Naive B cell (primary cell): ENCODE results near the gene CYB561. TPM values are rescaled to one million over a fixed set of nuclear protein-coding genes. Genes with fewer than 3 reads are reported as not detected.

Experiments
- ATAC-seq, 2 donors: fragments of 150-1000 bp; cut with Tn5 transposase; 2 replicates each; pipeline ENCODE4 v1.10.0; 2021; ENCODE audit warnings: low read depth in 2 of 2, mild to moderate bottlenecking in 2 of 2, moderate library complexity in 2 of 2
- DNase-seq: peaks from one replicate; pipeline ENCODE4 v3.0.0; 2022
- H3K27ac Mint-ChIP-seq, 6 donors: one replicate each; pipeline ENCODE4 v1.8.0; 2020 to 2022; ENCODE audit warnings: mild to moderate bottlenecking in 6 of 6, mixed read lengths in 6 of 6, moderate library complexity in 5 of 6, inconsistent platforms in 2 of 6
- H3K27me3 Mint-ChIP-seq, 3 donors: one replicate each; pipeline ENCODE4 v1.8.0; 2021 to 2022; ENCODE audit warnings: mixed read lengths in 3 of 3, mild to moderate bottlenecking in 1 of 3
- H3K36me3 Mint-ChIP-seq, 2 donors: one replicate each; pipeline ENCODE4 v1.8.0; 2020 to 2022; ENCODE audit warnings: mixed read lengths in 2 of 2, inconsistent platforms in 1 of 2, mild to moderate bottlenecking in 1 of 2
- H3K4me1 Mint-ChIP-seq, 3 donors: one replicate each; pipeline ENCODE4 v1.8.0; 2020 to 2022; ENCODE audit warnings: mixed read lengths in 3 of 3, inconsistent platforms in 1 of 3, mild to moderate bottlenecking in 1 of 3, moderate library complexity in 1 of 3
- H3K4me3 Mint-ChIP-seq, 8 donors: one replicate each; pipeline ENCODE4 v1.8.0; 2020 to 2022; ENCODE audit warnings: mild to moderate bottlenecking in 8 of 8, mixed read lengths in 8 of 8, moderate library complexity in 8 of 8, inconsistent platforms in 2 of 8
- H3K9me3 Mint-ChIP-seq, 7 donors: one replicate each; pipeline ENCODE4 v1.8.0; 2020 to 2022; ENCODE audit warnings: mixed read lengths in 7 of 7, mild to moderate bottlenecking in 5 of 7, inconsistent platforms in 2 of 7, moderate library complexity in 1 of 7
- polyA plus RNA-seq, 6 donors: library from polyadenylated mRNA; unstranded; fragments of 300-500 nt; fragmentation: Illumina TruSeq; gene quantifications; one replicate each; pipeline ENCODE4 v1.2.3, GENCODE V29; 2021; ENCODE audit warnings: low read depth in 6 of 6

Gene CYB561
- polyA plus RNA-seq, 6 donors from 2014 or later: 0.66 to 3.4 (median 1.6) TPM; not detected in 1

DNA sequence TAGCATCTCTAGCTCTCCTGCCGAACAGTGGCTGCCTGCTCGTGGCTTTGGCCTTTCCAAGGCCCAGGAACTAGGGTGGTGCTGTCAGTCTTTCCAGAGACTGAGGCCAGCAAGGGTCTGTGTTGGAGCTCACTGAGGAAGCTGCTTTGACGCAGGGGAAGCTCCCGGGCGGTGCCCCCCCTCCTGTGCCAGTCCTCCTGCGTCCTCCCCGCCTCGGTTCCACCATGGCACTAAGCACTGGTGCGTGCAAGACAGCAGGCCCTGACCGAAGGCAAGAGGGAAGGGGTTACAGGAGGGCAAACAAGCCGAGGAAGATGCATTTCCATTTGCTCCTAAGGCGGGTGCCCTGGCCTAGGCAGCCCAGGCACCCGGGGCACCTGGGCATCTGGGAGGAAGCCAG is 4.5 kb downstream of the CYB561 start:
- H3K4me3 Mint-ChIP-seq: no peak overlapping the region
- peaks cover 18 to 37% (median 31%) of the 10 kb centered on the region in 3 donors for H3K4me1 Mint-ChIP-seq
- ATAC-seq (no peak), DNase-seq (no peak)
- peak overlapping the region in 1 of 6 donors; percentile 54 for H3K27ac Mint-ChIP-seq
- no peaks in the 10 kb centered on the region for H3K36me3 Mint-ChIP-seq
- H3K27me3 Mint-ChIP-seq: peaks cover 0 to 12% (median 0%) of the 10 kb centered on the region in 3 donors
- H3K9me3 Mint-ChIP-seq: peaks cover 0 to 3% (median 0%) of the 10 kb centered on the region in 7 donors

- ATAC-seq (no peak), DNase-seq (no peak)
- H3K36me3 Mint-ChIP-seq: no peaks in the 10 kb centered on the region
- H3K4me3 Mint-ChIP-seq: peak overlapping the region in 2 of 8 donors; percentile 41 to 50
- peaks cover 0 to 13% (median 0%) of the 10 kb centered on the region in 3 donors for H3K27me3 Mint-ChIP-seq
- peak overlapping the region in 3 of 6 donors; percentile 61 to 86 (median 81) for H3K27ac Mint-ChIP-seq
- H3K4me1 Mint-ChIP-seq: peaks cover 18 to 37% (median 31%) of the 10 kb centered on the region in 3 donors
- peaks cover 0 to 3% (median 0%) of the 10 kb centered on the region in 7 donors for H3K9me3 Mint-ChIP-seq
Observed at GRCh38 chr17:63440770-63441335, 5.3 kb downstream of the CYB561 start.

- Mint-ChIP-seq H3K27me3 (peaks cover 0 to 19% (median 0%) of the 10 kb centered on the region in 3 donors), H3K4me3 (peak overlapping the region in 6 of 8 donors; percentile 4 to 87 (median 33)), H3K36me3 (no peaks in the 10 kb centered on the region), H3K4me1 (peaks cover 18 to 33% (median 30%) of the 10 kb centered on the region in 3 donors), H3K9me3 (peaks cover 0 to 3% (median 0%) of the 10 kb centered on the region in 7 donors), H3K27ac (peak overlapping the region; percentile 1 to 93 (median 80))
- DNase-seq (no peak), ATAC-seq (no peak)
Observed at GRCh38 chr17:63440127-63440769, 5.9 kb downstream of the CYB561 start.

GRCh38 chr17:63439687-63440086 is 6.4 kb downstream of the CYB561 start:
- no peak for DNase-seq
- no peaks in the 10 kb centered on the region for H3K36me3 Mint-ChIP-seq
- peaks cover 0 to 23% (median 4%) of the 10 kb centered on the region in 3 donors for H3K27me3 Mint-ChIP-seq
- peaks cover 0 to 1% (median 0%) of the 10 kb centered on the region in 7 donors for H3K9me3 Mint-ChIP-seq
- peak overlapping the region in 4 of 6 donors; percentile 1 to 93 (median 84) for H3K27ac Mint-ChIP-seq
- H3K4me1 Mint-ChIP-seq: peaks cover 14 to 30% (median 28%) of the 10 kb centered on the region in 3 donors
- no peak for ATAC-seq
- H3K4me3 Mint-ChIP-seq: peak overlapping the region in 5 of 8 donors; percentile 4 to 56 (median 35)

GRCh38 chr17:63438092-63439051 is 7.7 kb downstream of the CYB561 start:
- H3K4me3 Mint-ChIP-seq: peak overlapping the region in 1 of 8 donors; percentile 42
- H3K27ac Mint-ChIP-seq: peak overlapping the region in 1 of 6 donors; percentile 28
- DNase-seq (no peak), ATAC-seq (no peak)
- peaks cover 0 to 1% (median 0%) of the 10 kb centered on the region in 7 donors for H3K9me3 Mint-ChIP-seq
- H3K36me3 Mint-ChIP-seq: no peaks in the 10 kb centered on the region
- H3K27me3 Mint-ChIP-seq: peaks cover 6 to 37% (median 10%) of the 10 kb centered on the region in 3 donors
- peaks cover 17 to 33% (median 24%) of the 10 kb centered on the region in 3 donors for H3K4me1 Mint-ChIP-seq

GRCh38 chr17:63437287-63438091 is 8.6 kb downstream of the CYB561 start:
- Mint-ChIP-seq H3K27me3 (peaks cover 10 to 45% (median 17%) of the 10 kb centered on the region in 3 donors), H3K9me3 (peaks cover 0 to 1% (median 0%) of the 10 kb centered on the region in 7 donors), H3K27ac (peak overlapping the region in 1 of 6 donors; percentile 80), H3K36me3 (no peaks in the 10 kb centered on the region), H3K4me1 (peaks cover 17 to 27% (median 22%) of the 10 kb centered on the region in 3 donors), H3K4me3 (no peak overlapping the region)
- DNase-seq (no peak), ATAC-seq (no peak)

DNA sequence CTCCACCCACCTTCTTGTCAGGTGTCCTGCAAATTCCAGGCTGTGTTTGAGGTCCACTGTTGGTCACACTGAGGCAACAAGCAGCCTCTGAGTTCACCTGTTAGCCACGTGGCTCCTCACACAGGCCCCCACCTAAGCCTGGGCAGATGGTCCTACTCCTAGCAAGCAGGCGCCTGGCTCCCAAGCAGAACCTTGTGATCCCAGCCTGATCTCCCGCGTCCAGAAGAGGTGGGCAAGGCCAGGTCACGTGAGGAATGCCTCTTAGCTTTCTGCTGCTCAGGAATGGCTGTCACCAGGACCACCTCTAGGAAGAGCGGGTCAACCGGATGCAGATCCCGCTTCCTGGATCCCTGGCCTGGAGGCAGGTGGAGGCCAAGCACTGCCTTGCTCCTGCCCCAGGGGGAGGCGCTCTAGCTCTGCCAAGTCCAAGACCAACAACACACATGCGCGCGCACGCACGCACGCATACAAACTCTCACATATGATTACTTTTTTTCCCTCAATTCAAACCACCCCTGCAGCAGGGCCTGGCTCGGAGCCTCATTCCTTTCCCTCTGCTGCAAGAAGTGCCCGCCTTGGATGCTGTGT is 9.5 kb downstream of the CYB561 start:
- Mint-ChIP-seq H3K9me3 (peaks cover 0 to 1% (median 0%) of the 10 kb centered on the region in 7 donors), H3K36me3 (no peaks in the 10 kb centered on the region), H3K27ac (no peak overlapping the region), H3K4me1 (peaks cover 17 to 25% (median 20%) of the 10 kb centered on the region in 3 donors), H3K4me3 (peak overlapping the region in 1 of 8 donors; percentile 6), H3K27me3 (peaks cover 13 to 53% (median 19%) of the 10 kb centered on the region in 3 donors)
- DNase-seq: no peak
- no peak for ATAC-seq

- Mint-ChIP-seq H3K36me3 (no peaks in the 10 kb centered on the region), H3K4me3 (no peak overlapping the region), H3K27ac (peak overlapping the region in 1 of 6 donors; percentile 72), H3K27me3 (peaks cover 13 to 53% (median 19%) of the 10 kb centered on the region in 3 donors), H3K4me1 (peaks cover 17 to 21% (median 20%) of the 10 kb centered on the region in 3 donors), H3K9me3 (peaks cover 0 to 1% (median 0%) of the 10 kb centered on the region in 7 donors)
- ATAC-seq (peak; percentile 15 to 51), DNase-seq (no peak)
Observed at GRCh38 chr17:63435681-63436522, 10.2 kb downstream of the CYB561 start.

DNA sequence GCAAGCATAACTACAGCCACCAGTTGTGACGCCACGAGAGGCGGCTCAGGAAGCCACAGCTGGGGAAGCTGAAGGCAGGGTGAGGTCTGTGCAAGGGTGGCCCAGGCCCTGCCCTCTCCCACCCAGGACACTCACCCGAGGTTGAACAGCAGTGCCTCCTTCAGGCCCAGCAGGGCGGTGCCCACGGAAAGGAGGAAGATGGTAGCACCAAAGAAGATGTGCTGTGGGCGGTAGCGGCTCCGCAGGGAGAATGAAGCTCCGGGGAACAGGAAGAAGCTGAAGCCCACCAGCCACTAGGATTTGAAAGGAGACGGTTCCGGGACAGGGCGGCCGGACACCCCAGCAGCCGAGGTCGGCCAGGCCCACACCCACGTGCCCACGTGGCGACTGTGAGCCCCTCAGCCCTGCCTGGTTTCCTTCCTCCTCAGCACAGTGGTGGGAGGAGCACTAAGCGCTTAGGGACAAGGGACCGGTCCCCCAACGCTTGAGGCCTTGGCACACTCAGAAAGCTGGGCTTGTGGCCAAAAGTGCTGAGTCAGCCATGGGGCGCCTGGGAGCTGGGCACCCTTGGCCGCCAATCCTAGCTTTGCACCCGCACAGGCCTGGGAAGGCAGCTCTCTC is 11.0 kb downstream of the CYB561 start:
- Mint-ChIP-seq H3K27me3 (peaks cover 13 to 56% (median 19%) of the 10 kb centered on the region in 3 donors), H3K4me3 (peak overlapping the region in 1 of 8 donors; percentile 53), H3K36me3 (no peaks in the 10 kb centered on the region), H3K9me3 (peaks cover 0 to under 1% (median 0%) of the 10 kb centered on the region in 7 donors), H3K27ac (peak overlapping the region in 1 of 6 donors; percentile 30), H3K4me1 (peaks cover 10 to 16% (median 13%) of the 10 kb centered on the region in 3 donors)
- DNase-seq: peak; percentile 17
- peak; percentile 61 to 79 for ATAC-seq

DNA sequence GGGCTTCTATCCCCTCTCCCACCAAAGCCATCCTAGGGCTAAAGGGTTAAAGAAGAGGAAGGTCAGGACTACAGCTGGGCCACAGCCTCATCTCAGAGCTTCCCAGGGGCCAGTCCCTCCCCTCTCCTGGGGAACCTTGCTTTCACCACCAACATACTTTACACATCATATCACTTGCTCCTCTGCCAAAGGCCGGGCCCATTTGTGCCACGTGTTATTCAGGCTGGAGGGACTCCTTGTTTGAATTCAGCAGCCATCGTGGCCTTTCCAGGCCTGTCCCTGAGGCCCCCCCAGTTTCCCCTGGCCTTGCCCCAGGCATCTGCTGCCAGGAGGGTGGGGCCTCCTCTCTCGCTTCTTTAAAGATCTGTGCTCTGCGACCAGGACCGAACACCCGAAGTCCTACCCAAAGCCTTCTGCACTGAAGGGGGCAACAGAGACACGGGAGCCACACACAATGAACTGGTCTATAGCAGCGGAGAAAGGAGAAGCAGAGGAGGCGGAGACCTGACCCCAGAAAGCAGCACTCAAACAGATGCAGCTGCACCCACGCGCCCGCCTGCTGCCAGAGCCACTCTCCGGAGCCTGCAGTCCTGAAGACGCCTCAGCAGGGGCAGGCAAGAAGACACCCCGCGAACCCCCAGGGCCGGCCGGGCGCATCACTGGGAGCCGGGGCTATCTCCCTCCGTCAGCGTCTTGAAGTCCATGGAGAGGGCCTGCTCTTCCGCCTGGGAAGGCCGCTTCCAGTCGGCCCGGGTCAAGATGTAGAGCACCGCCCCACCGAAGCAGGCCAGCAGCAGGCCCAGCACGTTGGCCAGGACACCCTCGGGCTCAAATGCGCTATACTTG is 12.1 kb downstream of the CYB561 start:
- ATAC-seq: peak; percentile 27 to 35

More for the DNA sequence above, 12.1 kb downstream of the CYB561 start:
- Mint-ChIP-seq H3K4me1 (peaks cover 4 to 5% (median 5%) of the 10 kb centered on the region in 3 donors), H3K27me3 (peaks cover 13 to 57% (median 19%) of the 10 kb centered on the region in 3 donors), H3K36me3 (no peaks in the 10 kb centered on the region), H3K4me3 (no peak overlapping the region), H3K9me3 (no peaks in the 10 kb centered on the region), H3K27ac (peak overlapping the region in 3 of 6 donors; percentile 30 to 91 (median 60))
- no peak for DNase-seq
